Epithelial cell of esophagus (primary cell): ENCODE results near the gene RNF182.

ENCODE experiments used
- DNase-seq: peaks from one replicate; pipeline ENCODE4 v3.0.0; 2010; ENCODE audit warnings: low read depth
- H3K4me3 ChIP-seq: 2 replicates; pipeline ENCODE4 v1.5.1; 2011; ENCODE audit warnings: mild to moderate bottlenecking, low read length, control low read depth
- CTCF ChIP-seq: IDR thresholded peaks from 2 replicates; pipeline ENCODE4 v1.5.1; 2011; ENCODE audit warnings: low read depth, mild to moderate bottlenecking, low read length, control low read depth, inconsistent platforms; ENCODE audit not compliant: insufficient read depth; ENCODE audit errors: missing control alignments

Gene RNF182

DNA sequence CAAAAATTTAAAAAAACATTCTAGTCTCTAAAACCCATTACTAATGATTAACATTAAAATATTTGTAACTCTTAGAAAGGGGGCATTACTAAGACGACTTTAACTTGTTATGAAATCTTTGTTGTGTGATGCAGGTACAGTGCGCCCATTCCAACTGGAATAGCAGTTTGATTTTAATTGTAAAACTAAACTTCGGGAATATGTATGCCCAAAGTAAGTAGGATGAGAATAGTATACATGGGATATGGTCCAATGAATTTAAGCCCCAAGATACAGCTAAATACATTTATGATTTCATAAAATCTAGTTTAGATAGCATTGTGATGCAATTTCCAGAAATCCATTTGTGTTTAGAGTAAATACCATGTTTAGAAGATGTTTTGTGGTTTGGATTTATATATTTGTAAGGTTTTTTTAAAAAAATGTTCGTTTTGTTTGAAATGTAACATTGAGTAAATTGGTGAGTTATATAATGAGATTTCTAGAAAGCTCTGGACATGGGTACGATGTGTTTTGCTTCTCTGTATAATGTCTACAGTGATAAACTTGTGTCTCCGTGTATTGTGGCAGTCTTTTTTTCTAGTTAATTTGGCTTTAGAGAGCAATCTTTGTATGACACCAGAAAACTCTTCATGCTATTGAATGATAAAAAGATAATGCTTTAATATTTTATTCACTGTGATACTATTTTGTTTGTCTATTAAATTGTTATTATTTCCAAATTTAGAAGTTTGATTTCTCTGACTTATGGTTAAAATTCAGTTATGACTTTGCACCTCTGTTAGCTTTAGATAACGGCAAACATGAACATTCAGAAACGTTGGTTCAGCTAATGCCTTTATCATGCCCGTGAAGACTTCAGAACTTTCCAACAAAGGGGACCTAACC lies 54.8 kb downstream of the RNF182 start:
- H3K4me3 ChIP-seq = no peak overlapping the region
- TF ChIP-seq CTCF = no peak
- DNase-seq = no peak

GRCh38 chr6:13980534-13980933 lies 55.8 kb downstream of the RNF182 start:
- no peak overlapping the region for H3K4me3 ChIP-seq
- DNase-seq = no peak
- no peak for TF ChIP-seq CTCF

DNA sequence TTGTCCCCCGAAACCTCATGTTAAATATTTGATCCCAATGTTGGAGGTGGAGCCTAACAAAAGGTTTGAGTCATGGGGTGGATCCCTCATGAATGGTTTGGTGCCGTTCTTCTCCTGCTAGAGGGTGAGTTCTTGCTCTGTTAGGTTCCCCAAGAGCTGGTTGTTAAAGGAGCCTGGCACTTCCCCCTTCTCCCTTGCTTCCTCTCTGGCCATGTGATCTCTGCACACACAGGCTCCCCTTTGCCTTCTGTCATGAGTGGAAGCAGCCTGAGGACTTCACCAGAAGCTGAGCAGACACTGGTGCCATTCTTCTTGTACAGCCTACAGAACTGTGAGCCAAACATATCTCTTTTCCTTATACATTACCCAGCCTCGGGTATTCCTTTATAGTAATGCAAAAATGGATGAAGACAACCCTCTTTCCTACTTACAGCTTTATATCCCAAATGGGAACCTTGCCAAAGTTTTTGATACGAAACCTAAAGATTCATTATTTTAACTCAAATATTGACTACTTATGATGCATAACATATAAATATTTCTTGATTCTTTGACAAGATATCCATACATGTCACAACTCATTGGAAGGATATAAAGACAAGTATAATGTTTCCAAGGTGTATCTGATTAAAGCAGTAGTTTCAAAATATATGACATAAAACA lies 61.0 kb downstream of the RNF182 start:
- H3K4me3 ChIP-seq = no peak overlapping the region
- TF ChIP-seq CTCF = no peak
- no peak for DNase-seq

DNA sequence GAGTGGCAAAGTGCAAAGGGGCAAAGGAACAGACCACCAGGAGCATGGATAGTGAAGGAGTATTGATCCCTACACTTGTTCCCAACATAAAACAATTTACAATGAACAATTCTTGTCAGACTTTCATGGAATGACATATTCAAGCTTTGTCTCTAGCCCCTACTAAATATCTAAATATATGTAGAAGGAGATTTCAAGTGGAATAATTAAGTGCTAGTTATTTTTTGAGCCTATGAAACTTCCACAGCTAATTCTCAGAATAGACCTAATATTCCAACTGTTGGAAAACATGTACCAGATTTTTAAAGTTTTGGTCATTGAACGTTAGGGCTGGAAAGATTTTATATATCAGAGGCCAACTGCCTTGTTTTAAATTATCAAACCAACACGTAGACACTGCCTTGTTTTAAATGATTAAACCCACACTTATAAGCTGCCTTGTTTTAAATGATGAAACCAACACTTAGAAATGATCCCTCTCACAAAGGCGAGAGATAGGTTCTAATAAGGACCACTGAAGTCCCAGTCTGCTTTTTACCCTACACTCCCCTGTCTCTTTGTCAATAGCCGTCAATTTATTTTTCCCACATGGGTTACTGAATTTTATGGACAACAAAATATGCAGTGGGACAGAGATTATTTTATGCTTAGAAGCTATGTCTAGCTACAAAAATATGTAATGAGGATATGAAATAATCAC lies 62.1 kb downstream of the RNF182 start:
- DNase-seq = no peak
- H3K4me3 ChIP-seq = no peak overlapping the region
- no peak for TF ChIP-seq CTCF

- no peak for TF ChIP-seq CTCF
- no peak overlapping the region for H3K4me3 ChIP-seq
- no peak for DNase-seq
These were observed 62.7 kb downstream of the RNF182 start for GRCh38 chr6:13987400-13987865.

DNA sequence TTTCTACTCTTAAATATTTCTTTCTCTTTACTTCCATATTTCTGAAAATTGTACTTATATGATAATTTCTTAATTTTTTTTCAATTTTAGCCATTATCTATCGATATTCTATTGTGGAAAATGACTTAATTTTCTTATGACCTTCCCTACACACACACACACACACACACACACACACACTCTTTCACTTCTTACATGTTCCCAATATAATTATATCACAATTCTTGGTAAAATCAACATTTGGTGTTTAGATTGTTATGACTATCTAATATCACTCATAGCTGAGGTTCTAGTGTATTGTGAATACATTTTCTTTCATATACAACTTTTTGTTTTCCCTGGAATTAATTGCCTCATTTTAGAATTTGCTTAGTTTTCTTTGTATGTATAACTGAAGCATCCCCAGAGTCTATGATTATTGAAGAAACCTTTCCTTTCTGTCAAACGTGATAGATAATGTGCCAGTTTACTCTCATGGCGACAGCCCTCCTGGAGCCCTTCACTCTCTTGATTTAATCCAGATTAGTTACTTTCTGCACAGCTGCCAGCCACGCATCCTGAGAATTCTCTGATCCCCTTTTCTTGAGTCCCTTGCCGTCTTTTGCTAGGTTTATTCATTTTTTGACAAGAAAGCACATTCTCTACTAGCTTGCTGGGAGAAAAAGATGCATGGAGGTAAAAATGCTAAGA lies 63.4 kb downstream of the RNF182 start:
- no peak for TF ChIP-seq CTCF
- DNase-seq = no peak
- H3K4me3 ChIP-seq = no peak overlapping the region
